NCI-H2081 treated with DMSO at 0.1 percent for 48 hours (cell line): ENCODE measurements around the gene SLC25A27.

ENCODE experiments used
- DNase-seq: peaks from one replicate; lab custom pipeline; 2025; lab: John Stamatoyannopoulos, UW

The SLC25A27 gene

DNA sequence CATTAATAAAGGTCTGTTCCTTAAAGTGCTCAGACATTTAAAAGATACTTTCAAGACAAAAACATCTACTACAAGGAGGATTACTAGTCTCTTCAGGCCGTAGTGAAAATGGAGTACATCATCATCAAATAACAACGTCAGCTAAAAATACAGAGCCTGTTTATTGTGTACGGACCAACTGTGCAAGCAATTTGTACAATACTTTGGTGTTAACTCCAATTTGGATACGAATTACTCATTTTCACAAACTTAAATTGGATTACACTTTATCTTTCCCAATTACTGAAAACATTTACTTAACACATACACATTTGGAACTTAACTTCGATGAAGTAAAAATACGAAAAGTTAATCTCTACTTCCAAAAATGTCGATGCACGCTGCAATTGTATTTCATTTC is 959 bp upstream of the SLC25A27 start:
- no peak for DNase-seq

DNA sequence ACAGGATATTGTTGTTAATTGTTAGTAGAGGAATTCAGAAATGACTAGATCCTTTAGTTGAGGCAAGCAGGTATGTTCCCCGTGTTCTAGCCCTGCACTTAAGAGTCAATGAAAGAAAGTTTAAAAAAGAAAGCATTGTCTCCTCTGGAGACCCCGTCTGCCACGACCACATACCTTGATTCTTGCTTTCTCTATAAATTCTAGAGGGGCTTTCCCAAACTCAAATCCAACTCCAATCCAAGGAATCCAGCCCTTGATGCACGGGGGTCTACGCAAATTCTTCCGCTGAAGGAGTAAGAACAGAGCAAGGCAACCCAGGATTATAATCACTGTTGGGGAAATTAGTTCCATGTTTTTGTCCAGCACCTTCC is 558 bp upstream of the SLC25A27 start:
- no peak for DNase-seq

DNA sequence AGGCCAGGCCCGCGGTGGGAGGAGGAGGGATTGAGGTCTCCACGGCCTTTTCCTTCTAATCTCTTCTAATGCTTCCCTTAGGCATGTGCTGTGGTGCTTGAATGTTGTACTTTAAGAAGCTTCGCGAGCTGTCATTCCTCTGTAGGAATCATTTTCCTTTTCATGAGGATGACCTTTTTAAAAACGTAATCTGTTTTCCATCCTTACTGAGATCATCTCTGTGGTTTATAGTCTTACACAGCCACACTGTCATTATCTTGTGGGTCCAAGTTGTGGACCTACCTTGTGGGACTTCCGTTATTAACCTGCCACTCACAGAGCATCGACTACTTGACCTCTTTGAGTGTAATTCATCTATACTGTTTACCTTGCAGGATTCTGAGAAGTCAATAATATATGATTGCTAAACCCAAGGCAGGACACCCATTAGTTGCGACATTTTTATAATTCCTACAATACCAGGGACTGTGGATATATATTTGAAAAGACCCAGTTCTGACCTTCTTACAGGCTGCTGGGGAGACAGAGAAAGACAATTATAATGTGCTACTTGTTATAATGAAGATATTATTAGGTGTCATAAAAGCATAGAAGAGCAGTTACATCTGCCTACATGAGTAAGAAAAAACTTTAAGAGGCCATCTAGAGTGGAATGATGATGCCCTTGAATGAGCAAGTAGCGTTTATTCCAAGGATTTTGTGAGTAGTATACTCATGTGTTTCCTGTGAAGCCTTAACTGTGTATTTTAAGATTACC is 842 bp downstream of the SLC25A27 start:
- DNase-seq: no peak

DNA sequence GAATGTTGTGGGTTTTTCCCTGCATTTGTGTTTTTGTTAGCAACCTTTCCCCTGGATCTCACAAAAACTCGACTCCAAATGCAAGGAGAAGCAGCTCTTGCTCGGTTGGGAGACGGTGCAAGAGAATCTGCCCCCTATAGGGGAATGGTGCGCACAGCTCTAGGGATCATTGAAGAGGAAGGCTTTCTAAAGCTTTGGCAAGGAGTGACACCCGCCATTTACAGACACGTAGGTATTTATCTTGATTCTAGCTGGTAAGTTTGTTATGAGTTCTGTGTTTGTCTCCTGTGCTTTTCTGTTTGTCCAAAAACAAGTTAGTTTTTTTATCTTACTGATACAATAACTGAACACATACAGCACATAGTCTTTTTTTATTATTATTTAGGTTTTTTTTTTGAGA is 3.0 kb downstream of the SLC25A27 start:
- DNase-seq: no peak

DNA sequence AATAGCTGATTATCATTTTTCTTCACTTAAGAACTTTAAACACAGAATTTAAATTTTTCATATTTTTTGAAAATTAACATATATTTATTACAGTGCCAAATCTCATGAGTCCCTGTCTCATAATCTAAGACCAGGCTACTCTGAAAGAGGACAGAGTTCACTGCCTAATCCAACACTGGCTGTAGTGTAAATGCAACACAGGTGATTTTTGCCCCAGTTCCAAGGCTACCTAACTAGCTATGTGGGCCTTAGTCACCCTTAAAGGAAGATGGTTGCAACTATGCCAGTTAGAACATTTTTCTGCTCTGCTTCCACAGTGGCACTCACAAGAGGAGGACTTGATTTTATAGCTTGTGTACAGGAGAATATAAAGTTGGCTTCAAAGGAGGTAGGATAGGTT is 4.9 kb downstream of the SLC25A27 start:
- no peak for DNase-seq

DNA sequence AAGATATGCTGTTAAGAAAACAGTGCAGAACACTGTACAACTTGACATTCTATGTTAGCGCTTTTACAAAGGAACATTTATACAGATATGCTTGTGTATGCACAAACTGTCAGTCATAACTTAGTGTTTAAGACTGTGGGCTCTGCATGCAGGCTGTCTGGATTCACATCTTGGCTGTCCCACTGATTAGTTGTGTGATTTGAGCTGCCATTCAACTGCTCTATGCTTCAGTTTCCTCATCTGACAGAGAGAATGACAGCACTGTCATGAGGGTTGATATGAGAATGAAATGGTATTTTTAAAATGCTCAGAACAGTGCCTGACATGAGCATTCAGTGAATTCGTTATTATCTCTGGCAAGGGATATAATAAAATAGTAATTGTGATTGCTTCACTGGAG is 8.7 kb downstream of the SLC25A27 start:
- DNase-seq: no peak

DNA sequence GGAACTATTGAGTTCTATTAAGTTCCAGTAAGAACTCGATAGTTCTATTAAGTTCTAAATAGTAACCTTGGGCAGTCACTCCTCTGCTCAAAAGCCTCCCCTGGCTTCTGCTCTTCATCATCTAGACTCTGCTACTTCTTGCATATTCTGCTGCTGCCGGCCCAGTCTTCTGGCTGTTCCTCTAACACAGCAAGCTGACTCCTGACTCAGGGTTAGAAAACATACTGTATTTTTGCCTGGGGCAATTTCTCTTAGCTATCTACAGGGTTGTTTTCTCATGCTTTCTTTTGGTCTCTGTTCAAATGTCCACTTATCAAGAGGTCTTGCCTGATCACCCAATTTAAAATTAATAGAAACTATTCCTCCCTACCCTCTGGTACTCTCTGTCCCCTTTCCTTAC is 14.6 kb downstream of the SLC25A27 start:
- no peak for DNase-seq

DNA sequence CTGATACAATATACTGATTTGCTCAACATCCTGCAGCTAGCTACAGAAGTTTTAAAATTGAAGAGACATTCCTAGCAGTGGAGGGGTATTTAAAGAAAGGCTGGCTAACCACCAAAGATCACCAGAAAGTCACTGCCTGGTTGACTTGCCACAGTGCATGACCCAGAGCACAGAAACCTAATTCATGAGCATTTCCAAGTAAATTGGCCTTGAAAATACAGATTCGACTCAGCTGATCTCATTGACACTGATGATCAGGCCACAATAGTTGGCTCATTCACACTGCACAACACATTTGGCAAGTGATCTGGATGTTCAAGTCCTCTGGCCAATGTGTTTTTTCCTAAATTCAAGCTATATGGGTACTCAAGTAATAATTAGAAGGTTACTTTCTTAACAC is 21.6 kb downstream of the SLC25A27 start:
- no peak for DNase-seq

DNA sequence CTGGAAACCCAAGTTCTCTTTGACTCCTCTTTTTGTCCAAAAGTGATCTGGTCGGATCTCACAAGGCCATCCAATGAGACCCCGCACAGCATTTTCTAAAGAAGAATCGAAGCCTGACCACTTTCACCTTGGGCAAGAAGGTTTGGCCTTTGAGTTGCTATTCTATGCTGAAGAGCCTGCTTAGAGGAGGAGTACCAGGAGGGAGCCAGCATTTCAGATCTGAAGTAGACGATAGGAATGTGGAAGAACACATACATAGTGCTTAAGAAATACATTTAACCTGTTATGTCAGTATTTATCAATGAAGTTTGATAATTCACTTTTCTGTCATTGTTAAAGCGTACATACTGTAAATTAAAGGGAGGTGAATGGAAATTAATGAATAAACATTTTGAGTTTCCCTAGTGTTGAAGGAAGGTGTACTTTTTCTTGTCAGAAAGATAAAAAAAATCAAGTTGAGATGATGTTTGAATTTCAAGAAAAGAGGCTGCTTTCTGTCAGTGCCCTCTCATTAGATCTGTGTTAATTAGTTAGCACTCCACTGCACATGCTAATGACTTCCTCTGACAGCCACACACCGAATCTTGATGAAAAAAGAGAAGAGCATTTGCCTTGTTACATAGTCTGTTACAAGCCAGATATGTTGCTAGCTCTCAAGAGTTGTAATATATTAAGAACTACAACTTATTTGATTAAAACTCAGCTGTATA is 24.0 kb downstream of the SLC25A27 start:
- no peak for DNase-seq

DNA sequence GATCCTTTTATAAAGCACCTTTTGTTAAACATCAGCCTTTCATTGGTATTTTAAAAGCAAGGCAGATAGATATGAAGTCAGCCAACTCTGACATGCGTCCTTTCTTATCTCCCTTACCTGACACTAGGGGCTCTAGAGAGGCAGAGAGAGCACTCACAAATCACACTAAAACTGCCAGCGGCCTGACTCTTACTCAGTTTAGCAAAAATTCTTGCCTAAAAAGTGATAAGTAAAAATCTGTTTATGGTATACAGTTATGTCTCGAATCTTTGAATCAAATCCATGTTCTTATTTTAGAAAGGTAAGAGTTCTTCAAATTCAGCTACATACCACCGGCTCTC is 24.5 kb downstream of the SLC25A27 start:
- DNase-seq: no peak

DNA sequence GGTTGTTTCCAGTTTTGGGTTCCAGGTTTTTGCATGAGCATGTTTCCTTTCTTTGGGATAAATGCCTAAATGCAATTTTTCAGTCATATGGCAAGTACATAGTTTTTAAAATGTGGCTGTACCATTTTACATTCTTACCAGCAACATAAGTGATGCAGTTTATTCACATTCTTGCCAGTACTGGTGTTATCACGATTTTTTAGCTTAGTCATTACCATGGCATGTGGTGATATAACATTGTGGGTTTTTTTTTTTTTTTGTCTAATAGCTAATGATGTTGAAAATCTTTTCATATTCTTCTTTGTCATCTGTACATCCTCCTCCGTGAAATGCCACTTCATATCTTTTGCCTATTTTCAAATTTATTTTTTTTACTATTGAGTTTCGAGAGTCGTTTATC is 32.0 kb downstream of the SLC25A27 start:
- DNase-seq: no peak

DNA sequence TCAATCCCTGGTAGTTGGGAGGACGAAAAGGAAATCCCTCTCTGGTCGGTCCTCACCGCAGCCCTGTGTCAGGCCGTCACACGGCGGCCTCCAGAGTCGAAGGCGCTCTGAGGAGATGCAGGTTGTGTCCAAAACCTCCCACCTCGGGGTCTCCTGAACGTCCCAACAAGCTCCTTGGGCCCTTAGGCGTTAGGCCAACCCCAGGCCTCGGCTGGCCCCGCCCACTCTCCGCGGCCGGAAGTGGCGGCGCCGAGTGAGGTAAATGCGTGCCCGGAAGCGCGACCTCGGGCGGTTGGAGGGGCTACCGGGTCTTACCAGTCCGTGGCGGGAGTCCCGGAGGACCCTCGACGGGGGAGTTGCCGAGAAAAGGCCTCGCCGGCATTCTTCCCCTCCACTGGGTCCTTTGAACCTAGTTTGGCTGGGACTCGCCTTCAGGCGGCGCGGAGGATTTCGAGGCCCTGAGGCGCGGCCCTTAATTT is 34.9 kb downstream of the SLC25A27 start, which contains the start of gene TDRD6:
Gene TDRD6, plus strand, starts transcription at position 267 of the 479 bp plus-strand sequence. CDS start 244 bp downstream, outside the sequence.
- DNase-seq: no peak

DNA sequence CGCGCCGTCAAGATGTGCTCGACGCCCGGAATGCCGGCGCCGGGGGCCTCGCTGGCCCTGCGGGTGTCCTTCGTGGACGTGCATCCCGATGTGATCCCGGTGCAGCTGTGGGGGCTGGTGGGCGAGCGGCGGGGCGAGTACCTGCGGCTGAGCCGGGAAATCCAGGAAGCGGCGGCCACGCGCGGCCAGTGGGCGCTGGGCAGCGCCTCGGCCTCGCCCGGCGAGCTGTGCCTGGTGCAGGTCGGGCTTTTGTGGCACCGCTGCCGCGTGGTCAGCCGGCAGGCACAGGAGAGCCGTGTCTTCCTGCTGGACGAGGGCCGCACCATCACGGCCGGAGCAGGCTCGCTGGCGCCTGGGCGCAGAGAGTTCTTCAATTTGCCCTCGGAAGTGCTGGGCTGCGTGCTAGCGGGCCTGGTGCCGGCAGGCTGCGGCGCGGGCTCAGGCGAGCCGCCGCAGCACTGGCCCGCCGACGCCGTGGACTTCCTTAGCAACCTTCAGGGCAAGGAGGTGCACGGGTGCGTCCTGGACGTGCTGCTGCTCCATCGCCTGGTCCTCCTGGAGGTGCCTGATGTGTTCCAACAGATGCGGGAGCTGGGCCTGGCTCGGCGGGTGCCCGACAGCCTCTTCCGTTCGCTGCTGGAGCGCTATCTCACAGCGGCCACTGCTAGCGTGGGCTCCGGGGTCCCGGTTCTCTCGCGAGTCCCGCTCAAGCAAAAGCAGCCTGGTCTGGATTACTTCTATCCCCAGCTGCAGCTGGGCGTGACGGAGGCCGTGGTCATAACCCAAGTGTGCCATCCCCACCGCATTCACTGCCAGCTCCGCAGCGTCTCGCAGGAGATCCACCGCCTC is 35.6 kb downstream of the SLC25A27 start:
- no peak for DNase-seq

DNA sequence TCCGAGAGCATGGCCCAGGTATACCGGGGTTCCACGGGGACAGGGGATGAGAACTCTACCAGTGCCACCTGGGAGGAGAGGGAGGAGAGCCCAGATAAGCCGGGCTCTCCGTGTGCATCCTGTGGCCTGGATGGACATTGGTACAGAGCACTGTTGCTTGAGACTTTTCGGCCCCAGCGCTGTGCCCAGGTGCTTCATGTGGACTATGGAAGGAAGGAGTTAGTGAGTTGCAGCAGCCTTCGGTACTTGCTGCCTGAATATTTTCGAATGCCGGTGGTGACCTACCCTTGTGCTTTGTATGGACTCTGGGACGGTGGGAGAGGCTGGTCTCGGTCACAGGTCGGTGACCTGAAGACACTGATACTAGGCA is 36.2 kb downstream of the SLC25A27 start:
- DNase-seq: no peak

DNA sequence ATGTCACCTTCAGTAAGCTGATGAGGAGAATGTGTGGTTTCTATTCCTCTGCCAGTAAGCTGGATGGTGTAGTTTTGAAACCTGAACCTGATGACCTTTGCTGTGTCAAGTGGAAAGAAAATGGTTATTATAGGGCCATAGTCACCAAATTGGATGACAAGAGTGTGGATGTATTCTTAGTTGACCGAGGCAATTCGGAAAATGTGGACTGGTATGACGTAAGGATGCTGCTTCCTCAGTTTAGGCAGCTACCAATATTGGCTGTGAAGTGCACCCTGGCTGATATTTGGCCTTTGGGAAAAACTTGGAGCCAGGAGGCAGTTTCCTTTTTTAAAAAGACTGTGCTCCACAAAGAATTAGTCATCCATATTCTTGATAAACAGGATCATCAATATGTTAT is 36.9 kb downstream of the SLC25A27 start:
- no peak for DNase-seq

DNA sequence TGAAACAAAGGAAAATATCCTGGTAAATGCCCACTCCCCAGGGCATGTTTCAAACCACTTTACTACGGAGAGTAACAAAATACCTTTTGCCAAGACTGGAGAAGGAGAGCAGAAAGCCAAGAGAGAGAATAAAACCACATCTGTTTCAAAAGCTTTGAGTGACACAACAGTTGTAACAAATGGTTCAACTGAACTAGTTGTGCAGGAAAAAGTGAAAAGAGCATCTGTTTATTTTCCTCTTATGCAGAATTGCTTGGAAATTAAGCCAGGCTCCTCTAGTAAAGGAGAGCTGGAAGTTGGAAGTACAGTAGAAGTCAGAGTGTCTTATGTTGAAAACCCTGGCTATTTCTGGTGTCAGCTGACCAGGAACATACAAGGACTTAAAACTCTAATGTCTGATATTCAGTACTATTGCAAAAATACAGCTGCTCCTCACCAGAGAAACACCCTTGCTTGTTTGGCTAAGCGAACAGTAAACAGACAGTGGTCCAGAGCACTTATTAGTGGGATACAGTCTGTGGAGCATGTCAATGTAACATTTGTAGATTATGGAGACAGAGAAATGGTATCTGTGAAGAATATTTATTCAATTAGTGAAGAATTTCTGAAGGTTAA is 37.5 kb downstream of the SLC25A27 start:
- DNase-seq: no peak

DNA sequence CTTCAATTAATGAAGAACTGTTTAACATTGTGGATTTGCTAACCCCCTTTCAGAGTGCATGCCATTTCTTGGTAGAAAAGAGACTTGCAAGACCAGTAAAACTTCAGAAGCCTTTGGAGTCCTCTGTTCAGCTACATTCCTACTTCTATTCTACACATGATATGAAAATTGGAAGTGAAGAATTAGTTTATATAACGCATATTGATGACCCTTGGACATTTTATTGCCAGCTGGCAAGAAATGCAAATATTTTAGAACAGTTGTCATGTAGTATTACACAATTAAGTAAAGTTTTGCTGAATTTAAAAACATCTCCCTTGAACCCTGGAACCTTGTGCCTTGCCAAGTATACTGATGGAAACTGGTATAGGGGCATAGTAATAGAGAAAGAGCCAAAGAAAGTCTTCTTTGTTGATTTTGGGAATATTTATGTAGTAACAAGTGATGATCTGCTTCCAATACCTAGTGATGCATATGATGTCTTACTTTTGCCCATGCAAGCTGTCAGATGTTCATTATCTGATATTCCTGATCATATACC is 38.2 kb downstream of the SLC25A27 start:
- DNase-seq: no peak

DNA sequence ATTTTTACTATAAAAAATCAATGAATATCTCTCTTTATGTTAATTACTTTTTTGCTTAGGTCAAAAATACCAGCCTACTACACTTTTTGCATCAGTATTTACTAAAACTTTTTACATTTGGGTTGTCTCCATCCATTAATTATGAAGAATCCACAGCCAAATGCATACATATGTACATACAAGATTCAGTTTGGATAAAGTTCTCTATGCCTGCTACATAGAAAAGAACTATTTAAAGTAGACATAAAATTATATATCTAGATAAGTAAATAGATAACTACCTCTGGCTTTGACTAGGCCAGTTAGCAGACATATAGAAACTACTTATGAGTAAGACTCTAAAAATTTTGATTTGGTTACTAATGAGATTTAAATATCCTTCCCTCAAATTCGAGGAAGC is 47.2 kb downstream of the SLC25A27 start:
- DNase-seq: no peak

DNA sequence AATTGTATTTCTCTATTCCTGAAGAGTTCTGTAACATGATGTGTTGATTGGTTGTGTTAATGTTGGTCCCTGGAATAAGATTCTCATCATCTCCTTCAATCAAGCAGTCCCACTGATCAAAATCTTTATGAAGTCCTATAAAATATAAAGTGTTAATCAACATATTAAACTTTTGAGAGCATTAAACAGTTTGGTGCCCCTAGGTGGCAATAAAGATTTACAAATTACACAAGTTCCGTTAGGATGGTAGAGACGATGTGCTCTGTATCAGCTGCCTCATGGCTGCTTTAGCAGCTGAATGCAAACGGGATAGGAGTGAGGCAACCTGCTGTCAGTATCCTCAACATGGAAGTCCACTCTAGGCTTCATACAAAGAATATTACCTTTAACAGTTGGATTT is 51.8 kb downstream of the SLC25A27 start:
- no peak for DNase-seq

DNA sequence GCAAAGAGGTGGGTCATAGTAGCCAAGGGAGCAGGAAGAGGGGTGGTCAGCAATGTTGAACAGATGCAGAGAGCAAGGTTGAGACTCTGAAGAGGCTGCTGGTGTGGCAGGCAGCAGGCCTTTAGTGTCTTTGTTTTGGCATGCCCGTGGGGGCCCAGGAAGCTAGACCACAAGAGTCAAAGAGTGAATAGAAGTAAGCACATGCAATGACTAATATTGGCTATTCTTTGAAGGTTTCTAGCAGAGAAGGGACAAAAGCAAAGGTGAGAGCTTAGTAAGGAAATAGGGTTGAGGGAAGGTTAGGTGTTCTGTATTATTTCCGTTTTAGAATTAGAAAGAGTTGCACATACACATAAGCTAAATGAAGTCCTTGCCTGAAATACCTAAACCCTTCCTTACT is 53.7 kb downstream of the SLC25A27 start:
- no peak for DNase-seq

DNA sequence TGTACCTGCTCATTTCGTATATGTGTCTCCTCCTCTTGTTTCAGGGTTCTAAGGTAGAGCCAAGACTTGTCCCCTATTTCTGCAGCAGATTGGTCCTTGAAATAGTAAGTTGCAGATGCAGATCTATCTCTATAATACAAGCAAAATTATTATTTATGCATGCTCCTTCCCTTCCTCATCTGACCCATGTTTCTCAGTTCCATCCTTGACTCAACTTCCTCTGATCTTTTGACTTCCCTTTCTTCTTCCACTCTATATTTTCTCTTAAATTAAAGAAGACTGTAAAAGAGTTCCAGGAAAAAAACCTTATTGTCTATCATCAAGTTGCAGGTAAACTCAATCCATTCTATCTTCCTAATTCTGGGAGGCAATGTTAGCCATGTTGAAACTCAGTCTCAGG is 58.7 kb downstream of the SLC25A27 start:
- DNase-seq: no peak

DNA sequence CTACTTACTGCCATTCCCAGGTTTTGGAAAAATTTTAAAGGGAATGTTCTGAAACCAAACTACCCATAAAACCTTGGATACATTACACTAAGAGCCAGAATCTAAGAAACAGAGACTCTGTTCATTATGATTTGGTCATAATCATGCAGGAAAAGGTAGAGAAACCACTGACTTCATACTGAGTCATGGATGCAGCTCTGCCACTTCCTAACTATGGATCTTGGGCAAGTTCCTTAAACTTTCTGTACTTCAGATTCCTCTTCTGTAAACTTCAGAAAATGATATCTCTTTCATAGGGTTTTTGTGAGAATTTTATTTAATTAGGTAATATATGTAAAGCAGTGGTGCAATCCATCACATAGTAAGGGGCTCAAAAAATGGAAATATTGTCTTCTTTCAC is 62.4 kb downstream of the SLC25A27 start:
- no peak for DNase-seq
